CD4-positive, alpha-beta T cell treated with Interleukin-10 for 1 hour (primary cell): ENCODE results near the gene NPIPA1.
"Not testable (repeated sequence)": the region's sequence is repeated elsewhere in the genome, so short reads cannot be mapped to it uniquely, and the experiment has no call there.

Source experiments
- DNase-seq: peaks from one replicate; pipeline ENCODE4 v3.0.0-alpha.2; 2020

The NPIPA1 gene

DNA sequence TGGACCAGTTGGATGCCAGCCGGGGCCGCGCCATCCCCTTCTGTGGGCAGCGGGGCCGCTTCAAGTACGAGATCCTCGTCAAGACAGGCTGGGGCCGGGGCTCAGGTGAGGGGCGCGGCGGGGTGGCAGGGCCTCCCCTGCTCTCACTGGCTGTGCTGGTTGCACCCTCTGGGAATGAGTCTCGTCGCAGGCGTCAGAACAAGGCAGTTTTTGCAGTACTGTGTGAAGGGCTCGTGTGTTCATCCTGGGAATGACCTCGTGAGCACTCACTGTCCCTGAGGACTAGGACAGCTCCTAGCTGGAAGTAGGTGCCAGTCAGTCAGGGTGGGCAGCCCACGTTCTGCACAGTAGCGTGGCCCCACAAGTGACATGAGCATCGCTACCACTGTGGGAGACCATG lies 6.3 kb upstream of the NPIPA1 start:
- DNase-seq: not testable (repeated sequence)

GRCh38 chr16:14932581-14933375 lies 4.5 kb upstream of the NPIPA1 start:
- DNase-seq: not testable (repeated sequence)

DNA sequence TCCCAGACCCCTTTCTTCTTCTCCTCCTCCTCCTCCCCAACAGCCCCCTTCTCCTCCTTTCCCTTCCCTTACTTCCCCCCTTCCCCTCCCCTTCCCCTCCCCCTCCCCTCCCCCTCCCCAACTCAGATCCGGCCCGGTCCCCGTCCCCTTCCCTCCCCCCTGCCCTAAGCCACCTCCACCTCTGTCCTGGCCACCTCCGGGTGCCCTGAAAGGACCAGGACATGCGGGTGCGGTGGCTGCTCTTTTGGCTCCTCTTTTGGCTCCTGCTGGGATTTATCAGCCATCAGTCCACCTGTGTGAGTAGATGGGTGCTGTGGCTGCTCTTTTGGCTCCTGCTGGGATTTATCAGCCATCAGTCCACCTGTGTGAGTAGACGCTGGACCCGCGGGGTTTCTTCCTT lies 751 bp downstream of the NPIPA1 start:
- DNase-seq: not testable (repeated sequence)

GRCh38 chr16:14942686-14943085 lies 5.4 kb downstream of the NPIPA1 start:
- not testable (repeated sequence) for DNase-seq

DNA sequence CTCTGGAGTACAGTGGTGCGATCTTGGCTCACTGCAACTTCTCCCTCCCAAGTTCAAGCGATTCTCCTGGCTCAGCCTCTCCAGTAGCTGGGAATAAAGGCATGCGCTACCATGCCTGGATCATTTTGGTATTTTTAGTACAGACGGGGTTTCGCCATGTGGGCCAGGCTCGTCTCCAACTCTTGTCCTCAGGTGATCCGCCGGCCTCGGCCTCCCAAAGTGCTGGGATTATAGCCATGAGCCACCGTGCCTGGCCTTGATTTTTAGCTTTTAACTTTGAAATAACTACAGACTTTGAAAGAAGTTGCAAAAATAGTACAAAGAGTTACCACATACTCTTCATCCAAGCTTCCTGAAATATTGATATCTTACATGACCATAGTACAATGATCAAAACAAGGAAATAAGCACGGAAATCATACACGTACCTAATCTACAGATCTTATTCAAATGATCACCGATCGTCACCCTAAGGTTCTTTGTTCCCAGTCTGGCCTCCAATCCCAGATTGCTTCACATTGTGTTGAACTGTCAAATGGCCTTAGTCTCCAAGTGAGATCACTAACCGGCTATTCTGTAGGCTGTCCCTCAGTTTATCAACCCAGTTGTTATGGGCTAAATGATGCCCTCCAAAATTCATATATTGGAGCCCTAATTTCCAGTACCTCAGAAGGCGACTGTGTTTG lies 18.4 kb downstream of the NPIPA1 start:
- DNase-seq: no peak

- DNase-seq: no peak
These were observed 20.5 kb downstream of the NPIPA1 start for GRCh38 chr16:14957576-14958322.

GRCh38 chr16:14958323-14958600 lies 21.0 kb downstream of the NPIPA1 start:
- no peak for DNase-seq

- no peak for DNase-seq
These were observed 21.7 kb downstream of the NPIPA1 start for GRCh38 chr16:14958970-14959369.

DNA sequence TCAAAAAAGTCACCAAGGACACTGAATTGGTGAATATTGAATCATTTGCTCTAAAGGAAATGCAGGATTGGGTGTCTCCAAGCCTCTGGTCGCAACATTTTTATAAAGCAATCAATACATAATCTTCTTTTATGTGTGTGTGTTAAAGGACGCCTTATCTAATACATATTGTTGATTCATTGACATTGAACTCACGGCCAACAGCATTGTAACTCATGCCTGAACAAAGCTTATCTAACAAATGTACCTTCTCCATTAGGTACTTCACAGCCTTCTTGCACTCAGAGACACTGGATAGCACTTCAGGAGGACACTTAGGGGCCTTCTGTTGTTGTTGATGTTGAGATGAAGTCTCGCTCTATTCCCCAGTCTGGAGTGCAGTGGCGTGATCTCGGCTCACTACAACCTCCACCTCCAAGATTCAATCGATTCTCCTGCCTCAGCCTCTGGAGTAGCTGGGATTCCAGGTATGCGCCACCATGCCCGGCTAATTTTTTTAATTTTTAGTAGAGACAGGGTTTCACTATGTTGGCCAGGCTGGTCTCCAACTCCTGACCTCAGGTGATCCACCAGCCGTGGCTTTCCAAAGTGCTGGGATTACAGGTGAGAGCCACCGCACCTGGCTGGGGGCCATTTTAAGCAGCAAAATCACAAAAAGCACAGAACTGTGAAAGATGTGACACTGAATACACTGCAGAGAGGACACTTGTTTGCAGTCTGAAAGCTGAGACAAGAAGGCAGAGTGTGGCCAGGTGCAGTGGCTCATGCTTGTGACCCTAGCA lies 24.4 kb downstream of the NPIPA1 start:
- DNase-seq: no peak

DNA sequence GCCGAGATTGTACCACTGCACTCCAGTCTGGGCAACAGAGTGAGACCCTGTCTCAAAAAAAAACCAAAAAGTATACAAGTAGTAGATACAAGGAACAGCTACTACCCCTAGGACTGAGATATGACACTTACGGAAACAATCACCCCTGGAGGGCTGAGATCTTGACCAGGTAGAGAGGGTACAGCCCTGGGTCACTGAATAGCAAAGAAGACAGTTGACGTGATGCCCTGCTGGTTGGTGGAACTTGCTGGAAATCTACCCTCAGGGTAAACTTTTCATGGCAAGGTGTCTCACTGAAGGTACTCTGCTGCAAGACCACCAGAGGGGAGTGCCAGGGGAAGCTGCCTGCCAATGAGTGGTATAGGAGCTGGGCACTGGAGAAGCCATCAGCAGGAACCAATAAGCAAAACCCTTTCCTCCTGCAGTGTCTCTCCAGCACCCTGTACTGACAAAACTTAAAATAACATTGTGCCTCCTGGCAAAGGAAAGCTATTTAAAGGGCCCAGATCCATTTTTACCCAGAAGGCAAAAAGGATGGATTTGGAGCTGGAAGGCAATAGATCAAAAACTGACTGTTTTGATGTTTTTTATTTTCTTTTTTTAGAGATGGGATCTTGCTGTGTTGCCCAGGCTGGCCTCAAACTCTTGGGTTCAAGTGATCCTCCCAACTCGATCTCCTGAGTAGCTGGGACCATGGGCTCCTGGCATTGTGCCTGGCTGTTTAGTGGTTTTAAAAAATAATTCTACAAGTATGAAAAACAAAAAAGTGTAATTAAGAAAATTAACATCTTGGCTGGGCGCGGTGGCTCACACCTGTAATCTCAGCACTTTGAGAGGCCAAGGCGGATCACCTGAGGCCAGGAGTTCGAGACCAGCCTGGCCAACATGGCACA lies 26.3 kb downstream of the NPIPA1 start:
- no peak for DNase-seq

GRCh38 chr16:14965328-14965727 lies 28.1 kb downstream of the NPIPA1 start:
- no peak for DNase-seq

DNA sequence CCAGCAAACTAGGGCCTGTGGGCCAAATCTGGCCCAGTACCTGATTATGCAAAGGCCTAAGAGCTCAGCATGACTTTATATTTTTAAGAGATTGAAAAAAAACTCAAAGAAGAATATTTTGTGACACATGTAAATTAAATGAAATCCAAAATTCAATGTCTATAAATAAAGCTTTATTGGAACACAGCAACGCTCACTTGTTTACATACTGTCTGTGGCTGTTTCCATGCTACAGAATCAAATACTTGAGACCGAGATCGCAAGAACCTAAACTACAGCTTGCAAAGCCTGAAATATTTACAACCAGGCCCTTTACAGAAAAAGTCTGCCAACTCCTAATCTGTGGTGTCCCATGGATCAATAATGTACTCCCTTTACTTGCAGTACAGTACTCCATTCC lies 32.6 kb downstream of the NPIPA1 start:
- DNase-seq: not testable (repeated sequence)

DNA sequence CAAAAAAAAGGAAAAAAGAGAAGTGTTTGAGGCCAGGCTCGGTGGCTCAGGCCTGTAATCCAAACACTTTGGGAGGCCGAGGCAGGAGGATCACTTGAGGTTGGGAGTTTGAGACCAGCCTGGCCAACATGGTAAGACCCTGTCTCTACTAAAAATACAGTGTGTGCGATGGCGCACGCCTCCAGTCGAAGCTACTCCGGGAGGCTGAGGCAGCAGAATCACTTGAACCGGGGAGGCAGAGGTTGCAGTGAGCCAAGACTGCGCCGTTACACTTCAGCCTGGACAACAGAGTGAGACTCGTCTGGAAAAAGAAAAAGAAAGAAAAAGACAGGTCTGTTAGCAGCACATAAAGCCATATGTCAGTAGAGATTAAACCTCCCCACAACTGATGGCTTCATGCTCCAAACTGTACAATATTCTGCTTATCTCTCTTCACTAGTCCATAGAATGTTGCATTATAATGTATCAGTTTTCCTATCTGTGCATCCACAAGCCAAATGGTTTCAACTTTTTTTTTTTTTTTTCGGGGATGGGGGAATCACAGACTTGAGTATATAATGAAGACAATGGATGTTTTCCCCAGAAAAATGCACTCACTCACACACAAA lies 34.5 kb downstream of the NPIPA1 start:
- not testable (repeated sequence) for DNase-seq

DNA sequence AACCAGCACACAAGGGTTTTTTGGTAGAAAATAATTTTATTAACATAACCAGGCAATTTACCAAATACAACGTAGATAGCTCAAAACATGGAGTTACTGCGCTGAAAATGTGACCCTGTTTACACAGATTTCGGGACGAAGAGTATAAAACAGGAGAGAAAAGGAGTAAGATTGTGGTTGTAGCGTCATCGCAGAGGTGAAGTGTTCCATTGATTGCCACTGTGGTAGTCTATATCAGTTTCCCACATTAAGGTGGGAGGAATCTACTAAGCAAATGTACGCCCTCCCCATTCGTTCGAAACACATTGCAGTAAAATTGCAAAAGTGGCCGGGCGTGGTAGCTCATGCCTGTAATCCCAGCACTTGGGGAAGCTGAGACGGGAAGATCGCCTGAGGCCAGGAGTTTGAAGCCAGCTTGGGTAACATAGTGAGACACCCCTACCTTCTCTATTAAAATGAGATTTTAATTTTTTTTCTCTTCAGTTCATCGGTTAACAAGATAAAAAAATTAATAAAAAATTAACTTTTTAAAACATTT lies 36.6 kb downstream of the NPIPA1 start:
- DNase-seq: not testable (repeated sequence)

GRCh38 chr16:14974331-14974655 lies 37.0 kb downstream of the NPIPA1 start:
- DNase-seq: not testable (repeated sequence)

GRCh38 chr16:14974656-14975417 lies 37.6 kb downstream of the NPIPA1 start, which contains the start of gene PDXDC1:
Gene PDXDC1, plus strand, starts transcription at chr16:14975026. Its CDS starts 174 bp downstream, at chr16:14975200.
- DNase-seq: peak; percentile 99

DNA sequence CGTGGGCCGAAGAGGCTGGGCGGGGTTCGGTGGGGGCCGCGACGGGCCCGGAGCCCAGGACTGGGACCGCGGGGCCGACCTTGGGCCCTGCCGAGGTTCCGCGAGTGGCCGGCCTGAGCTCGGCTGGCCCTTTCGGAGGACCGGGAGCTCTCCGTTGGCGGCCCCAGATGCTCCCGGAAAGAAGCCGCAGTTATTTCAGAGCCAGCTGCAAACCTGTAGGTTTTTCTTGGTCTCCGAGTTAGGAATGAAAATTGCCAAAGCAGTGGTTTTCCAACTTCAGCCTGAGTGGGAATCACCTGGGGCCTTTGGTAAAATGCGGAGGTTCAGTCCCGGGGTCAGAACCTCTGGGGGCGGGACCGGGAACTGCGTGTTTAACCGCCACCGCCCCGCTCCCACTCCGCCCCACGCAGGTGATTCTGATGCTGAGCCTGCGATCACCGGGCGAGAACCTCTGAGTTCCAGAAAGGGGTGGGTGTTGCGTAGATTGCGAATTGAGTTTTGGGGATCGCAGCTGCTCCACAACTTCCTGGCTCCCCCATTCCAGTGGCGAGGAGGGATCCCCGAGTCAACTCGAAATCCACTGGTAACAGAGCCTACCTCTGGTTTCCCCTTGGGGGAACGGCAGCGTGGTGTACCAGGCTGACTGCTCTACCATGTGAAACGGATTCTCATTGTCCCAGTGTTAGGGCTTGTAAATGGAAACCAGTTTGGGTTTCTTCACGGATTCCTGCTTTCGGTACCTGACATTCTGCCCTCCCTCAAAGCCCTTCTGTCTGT lies 38.4 kb downstream of the NPIPA1 start:
- peak; percentile 74 for DNase-seq

GRCh38 chr16:14976971-14977736 lies 39.9 kb downstream of the NPIPA1 start:
- DNase-seq: not testable (repeated sequence)

- DNase-seq: not testable (repeated sequence)
These were observed 41.0 kb downstream of the NPIPA1 start for GRCh38 chr16:14978281-14978680.
